NCI-H1436 (cell line): ENCODE measurements around the gene HS3ST6.
"Not testable (repeated sequence)": the region's sequence is repeated elsewhere in the genome, so short reads cannot be mapped to it uniquely, and the experiment has no call there.

Experiments
- DNase-seq: peaks from one replicate; lab custom pipeline; 2025; lab: John Stamatoyannopoulos, UW

HS3ST6 gene

GRCh38 chr16:1926271-1926670 lies 8.1 kb upstream of the HS3ST6 start:
- DNase-seq: no peak

DNA sequence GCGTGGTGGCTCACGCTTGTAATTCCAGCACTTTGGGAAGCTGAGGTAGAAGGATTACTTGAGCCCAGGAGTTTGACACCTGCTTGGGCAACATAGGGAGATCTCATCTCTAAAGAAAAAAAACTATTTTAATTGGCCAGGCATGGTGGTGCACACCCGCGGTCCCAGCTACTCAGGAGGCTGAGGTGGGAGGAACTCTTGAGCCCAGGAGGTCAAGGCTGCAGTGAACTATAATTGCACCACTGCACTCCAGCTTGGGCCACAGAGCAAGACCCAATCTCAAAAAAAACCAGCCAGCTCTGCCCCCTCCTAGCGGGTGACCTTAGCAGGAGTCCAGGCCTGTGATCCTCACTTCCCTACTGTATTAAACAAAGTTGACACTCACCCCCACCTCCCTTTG lies 5.9 kb upstream of the HS3ST6 start:
- DNase-seq: no peak

GRCh38 chr16:1923299-1924034 lies 5.3 kb upstream of the HS3ST6 start:
- peak; percentile 24 for DNase-seq

GRCh38 chr16:1922357-1922756 lies 4.1 kb upstream of the HS3ST6 start:
- no peak for DNase-seq

DNA sequence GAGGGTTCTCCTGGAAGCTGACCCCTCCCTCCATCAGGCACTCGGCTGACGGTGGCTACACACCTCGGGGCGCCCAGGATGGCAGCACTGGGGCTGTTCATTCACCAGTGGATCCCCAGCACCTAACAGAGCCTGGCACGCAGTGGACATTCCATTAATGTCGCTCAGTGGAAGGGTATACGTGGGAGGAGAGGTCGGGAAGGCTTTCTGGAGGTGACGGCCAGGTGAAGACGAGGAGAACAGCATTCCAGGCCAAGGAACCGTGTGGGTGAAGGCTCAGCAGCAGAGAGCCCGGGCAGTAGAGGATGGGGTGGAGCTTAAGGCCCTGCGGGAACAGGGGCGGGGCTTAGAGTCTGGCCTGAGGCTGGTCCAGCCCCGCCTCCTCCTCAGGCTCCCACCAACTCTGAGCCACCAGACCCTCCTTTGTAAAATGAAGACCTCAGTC lies 2.5 kb upstream of the HS3ST6 start:
- peak; percentile 68 for DNase-seq

- not testable (repeated sequence) for DNase-seq
These were observed 1.9 kb upstream of the HS3ST6 start for GRCh38 chr16:1920122-1920521.

DNA sequence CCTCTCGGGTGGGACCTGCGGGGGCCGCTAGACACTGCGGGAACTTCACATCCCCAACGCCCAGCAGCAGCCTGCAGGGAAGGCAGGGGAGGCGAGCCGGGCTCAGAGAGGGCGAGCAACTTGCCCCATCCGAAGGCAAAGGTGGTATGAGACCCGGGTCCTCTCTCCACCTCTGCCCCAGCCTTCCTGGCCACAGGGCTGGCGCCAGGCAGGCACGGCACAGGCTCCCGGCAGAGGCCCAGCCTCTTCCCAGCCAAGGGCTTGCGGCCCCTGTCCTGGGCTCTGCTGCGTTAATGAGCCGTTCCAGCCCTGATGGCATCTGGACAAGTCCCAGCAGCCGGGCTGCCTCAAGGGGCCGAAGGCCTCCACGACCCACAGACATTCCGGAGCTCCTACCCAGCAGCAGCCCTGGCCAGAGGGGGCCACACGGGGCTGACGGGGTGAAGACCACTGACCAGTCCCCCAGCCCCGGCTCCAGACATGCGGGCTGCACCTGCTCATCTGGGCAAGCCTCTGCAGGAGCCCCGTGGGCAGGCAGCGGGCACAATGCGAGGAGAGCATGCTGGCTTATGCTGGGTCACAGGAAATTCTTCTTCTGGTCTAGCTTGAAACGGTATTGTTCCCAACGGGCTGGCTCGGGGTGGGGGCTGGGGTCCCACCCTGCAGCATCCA lies 1.2 kb upstream of the HS3ST6 start:
- no peak for DNase-seq

- DNase-seq: no peak
These were observed 407 bp downstream of the HS3ST6 start for GRCh38 chr16:1917665-1918350.

DNA sequence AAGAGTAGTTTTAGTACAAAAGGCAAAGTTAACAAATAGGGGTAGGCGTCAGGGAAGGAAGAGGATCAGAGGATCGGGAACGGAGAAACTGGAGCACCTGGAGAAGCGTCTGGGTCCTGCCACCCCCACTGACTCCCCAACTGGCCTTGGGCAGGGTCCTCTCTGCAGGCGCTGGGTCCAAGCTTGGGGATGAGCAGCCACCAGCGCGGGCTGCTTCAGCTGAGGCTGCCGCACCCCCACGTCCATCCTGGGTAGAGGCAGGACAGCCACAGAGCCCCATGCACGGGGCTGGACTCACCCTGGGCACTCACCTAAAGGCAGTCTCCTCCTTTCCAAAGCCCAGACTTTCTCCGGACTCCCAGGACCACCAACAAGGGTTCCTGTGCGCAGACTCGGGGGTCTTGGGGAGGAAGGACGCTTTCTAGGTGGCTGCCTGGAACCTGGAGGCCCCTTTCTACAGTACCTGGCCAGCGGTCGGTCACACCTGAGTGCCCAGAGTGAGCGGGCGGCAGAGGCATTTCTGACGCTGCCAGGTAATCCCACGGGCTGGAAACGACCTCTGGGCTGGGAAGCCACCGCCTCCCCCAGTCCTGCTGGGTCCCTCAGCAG lies 1.1 kb downstream of the HS3ST6 start:
- no peak for DNase-seq

DNA sequence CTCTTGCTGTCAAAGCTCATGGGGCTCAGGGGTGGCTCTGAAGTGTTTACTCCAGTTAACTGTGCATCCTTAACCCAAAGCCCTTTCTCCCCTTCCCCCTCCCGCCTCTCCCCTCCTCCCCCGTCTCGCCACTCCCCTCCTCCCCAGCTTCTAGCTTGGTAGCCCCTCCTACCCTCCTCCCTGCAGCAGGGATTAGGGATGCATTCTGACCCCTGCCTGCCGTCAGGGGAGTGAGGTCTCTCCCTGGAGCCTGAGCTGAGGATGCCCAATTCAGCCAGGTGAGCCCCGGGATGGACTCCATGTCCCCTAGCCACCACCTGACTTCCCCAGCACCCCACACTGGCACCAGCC lies 1.6 kb downstream of the HS3ST6 start:
- no peak for DNase-seq

DNA sequence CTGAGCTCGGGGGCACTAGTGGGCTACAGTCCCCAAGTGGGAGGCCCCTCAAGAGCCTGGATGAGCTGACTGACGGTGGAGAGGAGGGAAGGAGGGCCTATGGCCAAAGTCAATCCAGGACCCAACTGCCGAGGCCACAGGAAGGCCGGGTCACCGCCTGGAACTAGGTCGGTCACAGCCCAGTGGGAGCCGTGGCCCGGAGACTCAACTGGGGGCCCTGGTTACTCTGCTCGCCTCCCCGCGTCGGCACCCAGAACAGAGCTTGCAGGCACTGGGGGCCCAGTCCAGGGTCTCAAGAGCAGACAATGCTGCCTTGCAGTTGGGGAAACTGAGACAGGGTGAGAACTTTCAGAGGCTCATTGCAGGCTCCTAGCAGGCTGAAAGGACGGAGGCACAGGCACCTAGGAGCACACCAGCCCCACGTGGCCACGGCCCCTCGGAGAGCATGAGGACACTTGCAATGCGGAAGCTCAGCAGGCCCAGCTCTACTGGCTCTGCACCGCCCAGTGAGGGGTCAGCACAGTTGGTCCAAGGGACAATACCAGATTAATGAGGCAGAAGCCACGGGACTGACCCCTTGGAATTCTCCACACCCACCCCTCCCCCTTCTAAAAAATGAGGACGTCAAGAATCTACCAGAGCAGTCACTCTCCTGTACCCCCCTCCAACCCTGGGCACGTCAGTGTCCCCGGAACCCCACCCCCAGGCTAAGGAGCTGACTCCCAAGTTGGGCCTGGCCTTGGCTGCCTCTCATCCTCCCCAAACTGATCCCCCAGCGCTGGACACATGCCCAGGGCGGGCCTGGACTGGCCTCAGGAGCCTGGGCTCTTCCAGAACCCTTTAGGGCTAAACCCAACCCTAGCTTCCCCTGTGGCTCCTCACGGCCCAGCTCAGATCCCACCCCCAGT lies 2.2 kb downstream of the HS3ST6 start:
- no peak for DNase-seq

DNA sequence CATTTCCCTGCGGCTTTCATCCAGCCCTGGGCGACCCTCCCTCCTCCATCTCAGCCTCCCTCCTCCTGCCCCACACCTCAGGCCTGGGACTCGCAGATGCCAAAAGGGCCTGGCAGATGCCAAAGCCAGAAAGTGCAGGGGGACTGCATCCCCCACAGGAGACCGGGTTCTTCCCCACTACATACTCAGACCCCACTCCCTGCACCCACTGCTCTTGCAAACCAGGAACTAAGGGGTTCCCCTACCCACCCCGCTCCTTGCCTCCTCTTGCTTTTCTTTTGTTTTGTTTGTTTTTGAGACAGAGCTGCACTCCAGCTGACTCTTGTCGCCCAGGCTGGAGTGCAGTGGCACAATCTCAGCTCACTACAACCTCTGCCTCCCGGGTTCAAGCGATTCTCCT lies 3.2 kb downstream of the HS3ST6 start:
- no peak for DNase-seq

- DNase-seq: no peak
These were observed 4.1 kb downstream of the HS3ST6 start for GRCh38 chr16:1914084-1914608.

- no peak for DNase-seq
These were observed 4.7 kb downstream of the HS3ST6 start for GRCh38 chr16:1913327-1914083.

- DNase-seq: no peak
These were observed 6.0 kb downstream of the HS3ST6 start for GRCh38 chr16:1912215-1912543.

GRCh38 chr16:1911467-1912214 lies 6.6 kb downstream of the HS3ST6 start:
- DNase-seq: no peak

GRCh38 chr16:1909561-1910231 lies 8.5 kb downstream of the HS3ST6 start:
- no peak for DNase-seq

DNA sequence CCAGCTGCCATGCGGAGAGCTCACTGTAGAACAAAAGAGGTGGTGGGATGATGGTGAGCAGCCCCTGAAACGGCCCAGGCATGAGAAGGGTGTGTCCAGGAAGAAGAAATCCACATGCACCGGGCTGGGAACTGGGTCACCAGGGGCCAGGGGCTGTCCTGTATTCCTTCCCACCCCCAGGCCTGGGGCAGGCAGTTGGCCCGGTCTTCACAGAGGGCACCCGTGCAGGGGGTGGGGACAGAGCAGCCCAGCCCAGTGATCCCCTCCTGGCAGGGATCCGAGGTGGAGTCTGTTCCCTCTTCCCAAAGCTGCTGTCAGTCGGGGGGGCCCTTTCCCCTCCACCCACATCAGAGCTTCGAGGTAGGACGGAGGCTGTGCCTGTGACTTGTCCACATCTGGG lies 9.2 kb downstream of the HS3ST6 start:
- DNase-seq: no peak

DNA sequence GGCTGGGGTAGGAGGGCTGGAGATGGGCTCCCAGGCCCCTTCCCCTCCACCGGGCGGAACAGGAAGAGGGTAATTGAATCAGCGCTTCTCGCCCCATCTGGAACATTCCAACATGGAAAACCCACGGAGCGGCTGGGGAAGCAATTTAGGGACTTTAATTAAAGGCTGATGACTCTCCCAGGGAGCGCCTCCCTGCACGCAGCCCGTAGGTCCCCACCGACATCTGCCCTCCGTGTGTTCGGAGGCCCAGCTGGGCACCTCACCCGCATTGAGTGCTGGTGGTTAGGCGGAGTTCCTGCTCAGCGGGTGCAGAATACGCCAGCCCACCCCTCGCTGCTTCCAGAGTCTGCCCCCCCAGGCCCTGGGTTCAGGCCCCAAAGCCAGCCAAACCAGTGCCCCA lies 10.0 kb downstream of the HS3ST6 start:
- DNase-seq: no peak
